Smooth muscle cell (in vitro differentiated cells): Measurements from ENCODE around the gene CPEB4. TPM values are rescaled to one million over a fixed set of nuclear protein-coding genes. Genes with fewer than 3 reads are reported as not detected.

ENCODE experiments used
- DNase-seq: peaks from one replicate; lab custom pipeline; 2025; ENCODE audit not compliant: unreplicated experiment; lab: John Stamatoyannopoulos, UW
- H2AFZ ChIP-seq: fragments of 200-600 bp; sonication (generic); 2 replicates; pipeline ENCODE4 v1.6.0; 2016; ENCODE audit warnings: antibody characterized with exemption, low read depth, mild to moderate bottlenecking
- H3F3A ChIP-seq: fragments of 200-600 bp; sonication (generic); 2 replicates; pipeline ENCODE4 v1.6.0; 2017; ENCODE audit warnings: antibody characterized with exemption, low read depth
- H3K27ac ChIP-seq: fragments of 200-600 bp; sonication (generic); 2 replicates; pipeline ENCODE4 v1.5.1; 2016; ENCODE audit warnings: low read depth, mild to moderate bottlenecking
- H3K27me3 ChIP-seq: fragments of 200-600 bp; sonication (generic); 2 replicates; pipeline ENCODE4 v1.6.1; 2016; ENCODE audit warnings: low read depth, mild to moderate bottlenecking
- H3K36me3 ChIP-seq: fragments of 200-600 bp; sonication (generic); 2 replicates; pipeline ENCODE4 v1.5.1; 2016; ENCODE audit warnings: low read depth
- H3K4me1 ChIP-seq: fragments of 200-600 bp; sonication (generic); 2 replicates; pipeline ENCODE4 v1.5.1; 2016; ENCODE audit warnings: low read depth
- H3K4me2 ChIP-seq: fragments of 200-600 bp; sonication (generic); 2 replicates; pipeline ENCODE4 v1.6.0; 2016; ENCODE audit warnings: mild to moderate bottlenecking
- H3K4me3 ChIP-seq: fragments of 200-600 bp; sonication (generic); 2 replicates; pipeline ENCODE4 v1.5.1; 2016; ENCODE audit warnings: mild to moderate bottlenecking
- H3K79me2 ChIP-seq: fragments of 200-600 bp; sonication (generic); 2 replicates; pipeline ENCODE4 v1.6.0; 2016; ENCODE audit warnings: low read depth, mild to moderate bottlenecking
- H3K9ac ChIP-seq: fragments of 200-600 bp; sonication (generic); 2 replicates; pipeline ENCODE4 v1.6.0; 2016; ENCODE audit warnings: low read depth
- H3K9me3 ChIP-seq: fragments of 200-600 bp; sonication (generic); replicated peaks from 2 replicates; pipeline ENCODE4 v1.5.1; 2016; ENCODE audit warnings: low read depth
- H4K20me1 ChIP-seq: fragments of 200-600 bp; sonication (generic); 2 replicates; pipeline ENCODE4 v1.6.0; 2016; ENCODE audit warnings: low read depth
- WGBS: methylation state at CpG from one replicate; pipeline ENCODE4 v1.1.7; 2016; ENCODE audit warnings: low lambda C conversion rate; 5-methylcytosine and 5-hydroxymethylcytosine counted together
- polyA plus RNA-seq: library from polyadenylated mRNA; unstranded; fragments of >200 nt; fragmentation: Nextera tagmentation; extraction: Ambion mirVana; gene quantifications from 2 replicates; pipeline ENCODE4 v1.2.1, GENCODE V29; 2016
- total RNA-seq: library from RNA; depleted of rRNA; stranded (reverse); fragments of >200 nt; gene quantifications from 2 replicates; pipeline ENCODE4 v1.2.3, GENCODE V29; 2014
- TF ChIP-seq, protein P1 (sequence below): fragments of 200-600 bp; sonication (generic); IDR thresholded peaks from 2 replicates; pipeline ENCODE4 v1.5.1; 2017; ENCODE audit warnings: borderline replicate concordance, mild to moderate bottlenecking, antibody characterized with exemption; ENCODE audit not compliant: insufficient read depth, poor library complexity, severe bottlenecking

The CPEB4 gene
- total and polyA plus RNA-seq, 2 experiments from 2014 or later, result 5.1 to 38.5 TPM

DNA sequence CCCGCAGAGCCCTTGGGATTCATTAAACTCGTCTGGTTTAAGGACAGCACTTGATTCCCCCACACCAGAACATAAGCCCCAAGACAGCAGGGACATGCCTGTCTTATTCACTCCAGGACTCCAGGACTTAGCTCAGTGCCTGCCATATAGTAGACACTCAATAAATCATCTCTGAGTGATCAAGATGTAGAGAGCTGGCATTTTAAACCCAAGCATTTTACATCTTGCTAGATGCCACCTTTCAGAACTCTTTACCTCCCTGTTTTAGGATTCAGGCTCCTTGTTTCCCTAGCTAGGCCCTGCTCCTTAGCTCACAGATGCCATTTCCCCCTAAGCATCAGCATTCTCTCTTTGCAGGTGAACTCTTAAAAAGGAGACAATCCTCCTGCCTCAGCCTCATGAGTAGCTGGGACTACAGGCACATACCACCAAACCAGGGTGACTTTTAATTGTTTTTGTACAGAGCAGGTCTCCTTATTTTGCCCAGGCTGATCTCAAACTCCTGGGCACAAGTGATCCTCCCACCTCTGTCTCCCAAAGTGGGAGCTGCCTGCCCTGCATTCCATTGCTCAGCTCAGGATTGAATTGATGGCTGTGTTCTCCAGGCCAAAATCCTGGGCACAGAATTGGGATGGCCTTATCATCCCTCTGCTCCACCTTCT lies 32.0 kb upstream of the CPEB4 start:
- no peaks in the 10 kb centered on the region for H3K36me3 ChIP-seq

GRCh38 chr5:173857234-173857633 lies 30.9 kb upstream of the CPEB4 start:
- Histone ChIP-seq H3K79me2 (no peaks in the 10 kb centered on the region), H3K4me1 (no peaks in the 10 kb centered on the region), H3K9me3 (no peaks in the 10 kb centered on the region), H3K4me2 (no peak overlapping the region), H3K27ac (no peak overlapping the region), H3K9ac (no peak overlapping the region), H2AFZ (no peak overlapping the region), H4K20me1 (no peaks in the 10 kb centered on the region), H3K4me3 (no peak overlapping the region), H3K36me3 (no peaks in the 10 kb centered on the region), H3K27me3 (no peaks in the 10 kb centered on the region), H3F3A (peaks cover 3% of the 10 kb centered on the region)
- no peak for DNase-seq
- WGBS, result 55% methylated on average over 3 of the region's 3 CpGs
- TF ChIP-seq, protein P1, sequence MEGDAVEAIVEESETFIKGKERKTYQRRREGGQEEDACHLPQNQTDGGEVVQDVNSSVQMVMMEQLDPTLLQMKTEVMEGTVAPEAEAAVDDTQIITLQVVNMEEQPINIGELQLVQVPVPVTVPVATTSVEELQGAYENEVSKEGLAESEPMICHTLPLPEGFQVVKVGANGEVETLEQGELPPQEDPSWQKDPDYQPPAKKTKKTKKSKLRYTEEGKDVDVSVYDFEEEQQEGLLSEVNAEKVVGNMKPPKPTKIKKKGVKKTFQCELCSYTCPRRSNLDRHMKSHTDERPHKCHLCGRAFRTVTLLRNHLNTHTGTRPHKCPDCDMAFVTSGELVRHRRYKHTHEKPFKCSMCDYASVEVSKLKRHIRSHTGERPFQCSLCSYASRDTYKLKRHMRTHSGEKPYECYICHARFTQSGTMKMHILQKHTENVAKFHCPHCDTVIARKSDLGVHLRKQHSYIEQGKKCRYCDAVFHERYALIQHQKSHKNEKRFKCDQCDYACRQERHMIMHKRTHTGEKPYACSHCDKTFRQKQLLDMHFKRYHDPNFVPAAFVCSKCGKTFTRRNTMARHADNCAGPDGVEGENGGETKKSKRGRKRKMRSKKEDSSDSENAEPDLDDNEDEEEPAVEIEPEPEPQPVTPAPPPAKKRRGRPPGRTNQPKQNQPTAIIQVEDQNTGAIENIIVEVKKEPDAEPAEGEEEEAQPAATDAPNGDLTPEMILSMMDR, result no peak

More for the DNA sequence above, 32.0 kb upstream of the CPEB4 start:
- Histone ChIP-seq H2AFZ (no peak overlapping the region), H3K9me3 (no peaks in the 10 kb centered on the region), H4K20me1 (no peaks in the 10 kb centered on the region), H3K79me2 (no peaks in the 10 kb centered on the region), H3K27ac (no peak overlapping the region), H3K4me2 (no peak overlapping the region), H3K4me3 (no peak overlapping the region), H3K27me3 (no peaks in the 10 kb centered on the region), H3F3A (peaks cover 3% of the 10 kb centered on the region), H3K4me1 (no peaks in the 10 kb centered on the region), H3K9ac (no peak overlapping the region)
- TF ChIP-seq, protein P1, result no peak
- WGBS, result 33% methylated on average over 2 of the region's 2 CpGs
- DNase-seq, result no peak

- Histone ChIP-seq H3K27me3 (no peaks in the 10 kb centered on the region), H2AFZ (no peak overlapping the region), H3K9ac (no peak overlapping the region), H3K27ac (no peak overlapping the region), H3K4me1 (no peaks in the 10 kb centered on the region), H4K20me1 (no peaks in the 10 kb centered on the region), H3K4me2 (no peak overlapping the region), H3K9me3 (no peaks in the 10 kb centered on the region), H3K36me3 (no peaks in the 10 kb centered on the region), H3F3A (peaks cover 3% of the 10 kb centered on the region), H3K4me3 (no peak overlapping the region), H3K79me2 (no peaks in the 10 kb centered on the region)
- TF ChIP-seq, protein P1, result no peak
- no peak for DNase-seq
- WGBS, result 64% methylated on average over 6 of the region's 6 CpGs
These were observed 30.0 kb upstream of the CPEB4 start for GRCh38 chr5:173858021-173858669.
